Measurements from ENCODE around the gene EIF6.

Gene EIF6

DNA sequence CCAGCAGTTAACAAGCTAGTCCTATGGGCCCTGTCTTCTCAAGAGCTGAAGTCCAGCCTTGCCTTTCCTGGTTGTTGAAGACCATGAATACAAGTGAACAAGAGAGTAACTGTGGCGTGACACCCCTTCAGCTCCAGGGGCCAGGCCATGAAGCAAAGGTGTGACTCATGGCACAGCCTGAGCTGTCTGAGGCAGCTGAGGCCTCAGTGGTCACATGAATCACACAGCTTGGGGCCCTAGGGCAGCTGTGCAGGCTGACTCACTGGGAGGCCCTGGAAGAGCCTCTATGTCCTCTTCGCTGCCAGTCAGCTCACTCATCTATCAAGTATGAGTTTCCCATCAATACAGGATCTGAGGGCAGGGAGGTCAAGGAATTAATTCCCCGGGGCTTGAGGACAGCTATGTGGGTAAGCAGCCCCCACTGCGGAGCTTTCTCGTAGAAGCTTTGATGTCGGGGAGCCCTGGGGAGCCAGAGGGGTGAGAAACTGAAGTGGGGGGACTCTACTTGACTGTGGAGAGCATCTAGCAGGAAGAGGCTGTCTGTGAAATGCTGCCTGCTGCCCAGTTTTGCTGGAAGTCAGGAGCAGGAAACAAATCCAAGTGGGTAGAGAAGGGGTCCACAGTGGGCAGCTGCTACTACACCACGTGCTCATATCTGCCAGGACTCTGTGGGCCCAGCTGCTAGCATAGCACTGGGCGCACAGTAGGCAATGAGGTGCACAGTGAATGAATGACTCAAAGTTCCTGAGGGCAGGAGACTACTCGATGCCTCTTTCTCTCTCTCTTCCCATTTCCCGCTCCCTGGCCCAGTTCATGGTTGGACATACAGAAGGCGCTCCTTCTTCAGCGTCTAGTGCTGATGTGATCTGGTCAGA lies 21.3 kb upstream of the EIF6 start (continued):
- TF ChIP-seq, protein P1, sequence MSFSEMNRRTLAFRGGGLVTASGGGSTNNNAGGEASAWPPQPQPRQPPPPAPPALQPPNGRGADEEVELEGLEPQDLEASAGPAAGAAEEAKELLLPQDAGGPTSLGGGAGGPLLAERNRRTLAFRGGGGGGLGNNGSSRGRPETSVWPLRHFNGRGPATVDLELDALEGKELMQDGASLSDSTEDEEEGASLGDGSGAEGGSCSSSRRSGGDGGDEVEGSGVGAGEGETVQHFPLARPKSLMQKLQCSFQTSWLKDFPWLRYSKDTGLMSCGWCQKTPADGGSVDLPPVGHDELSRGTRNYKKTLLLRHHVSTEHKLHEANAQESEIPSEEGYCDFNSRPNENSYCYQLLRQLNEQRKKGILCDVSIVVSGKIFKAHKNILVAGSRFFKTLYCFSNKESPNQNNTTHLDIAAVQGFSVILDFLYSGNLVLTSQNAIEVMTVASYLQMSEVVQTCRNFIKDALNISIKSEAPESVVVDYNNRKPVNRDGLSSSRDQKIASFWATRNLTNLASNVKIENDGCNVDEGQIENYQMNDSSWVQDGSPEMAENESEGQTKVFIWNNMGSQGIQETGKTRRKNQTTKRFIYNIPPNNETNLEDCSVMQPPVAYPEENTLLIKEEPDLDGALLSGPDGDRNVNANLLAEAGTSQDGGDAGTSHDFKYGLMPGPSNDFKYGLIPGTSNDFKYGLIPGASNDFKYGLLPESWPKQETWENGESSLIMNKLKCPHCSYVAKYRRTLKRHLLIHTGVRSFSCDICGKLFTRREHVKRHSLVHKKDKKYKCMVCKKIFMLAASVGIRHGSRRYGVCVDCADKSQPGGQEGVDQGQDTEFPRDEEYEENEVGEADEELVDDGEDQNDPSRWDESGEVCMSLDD (tag by site-specific recombination; IDR thresholded peaks at IDR 0.05), result no peak; the same call in 1 of the 2 replicates
- TF ChIP-seq GLIS1 (tag by site-specific recombination; IDR thresholded peaks at IDR 0.05), result peak; percentile 83
- TF ChIP-seq ZNF394 (tag by site-specific recombination; IDR thresholded peaks at IDR 0.05; ENCODE audit: borderline replicate concordance), result peak; percentile 75; the same call in 1 of the 2 replicates
- TF ChIP-seq ZNF214 (tag by site-specific recombination; IDR thresholded peaks at IDR 0.05; ENCODE audit: borderline replicate concordance), result no peak
- peak; percentile 74 for TF ChIP-seq ZNF335 (tag by site-specific recombination; conservative IDR thresholded peaks at IDR 0.05)
- TF ChIP-seq, protein P2, sequence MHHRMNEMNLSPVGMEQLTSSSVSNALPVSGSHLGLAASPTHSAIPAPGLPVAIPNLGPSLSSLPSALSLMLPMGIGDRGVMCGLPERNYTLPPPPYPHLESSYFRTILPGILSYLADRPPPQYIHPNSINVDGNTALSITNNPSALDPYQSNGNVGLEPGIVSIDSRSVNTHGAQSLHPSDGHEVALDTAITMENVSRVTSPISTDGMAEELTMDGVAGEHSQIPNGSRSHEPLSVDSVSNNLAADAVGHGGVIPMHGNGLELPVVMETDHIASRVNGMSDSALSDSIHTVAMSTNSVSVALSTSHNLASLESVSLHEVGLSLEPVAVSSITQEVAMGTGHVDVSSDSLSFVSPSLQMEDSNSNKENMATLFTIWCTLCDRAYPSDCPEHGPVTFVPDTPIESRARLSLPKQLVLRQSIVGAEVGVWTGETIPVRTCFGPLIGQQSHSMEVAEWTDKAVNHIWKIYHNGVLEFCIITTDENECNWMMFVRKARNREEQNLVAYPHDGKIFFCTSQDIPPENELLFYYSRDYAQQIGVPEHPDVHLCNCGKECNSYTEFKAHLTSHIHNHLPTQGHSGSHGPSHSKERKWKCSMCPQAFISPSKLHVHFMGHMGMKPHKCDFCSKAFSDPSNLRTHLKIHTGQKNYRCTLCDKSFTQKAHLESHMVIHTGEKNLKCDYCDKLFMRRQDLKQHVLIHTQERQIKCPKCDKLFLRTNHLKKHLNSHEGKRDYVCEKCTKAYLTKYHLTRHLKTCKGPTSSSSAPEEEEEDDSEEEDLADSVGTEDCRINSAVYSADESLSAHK (tag by site-specific recombination; IDR thresholded peaks at IDR 0.05), result no peak
- TF ChIP-seq ZBTB20 (tag by site-specific recombination; IDR thresholded peaks at IDR 0.05), result peak; percentile 61
- peak; percentile 76 for TF ChIP-seq ZBTB48 (tag by site-specific recombination; IDR thresholded peaks at IDR 0.05)
- no peak for TF ChIP-seq ZNF561 (tag by site-specific recombination; IDR thresholded peaks at IDR 0.05; ENCODE audit: borderline replicate concordance)
- no peak for TF ChIP-seq YY2 (tag by site-specific recombination; IDR thresholded peaks at IDR 0.05)
- TF ChIP-seq PBX3 (CRISPR knock-in tag; IDR thresholded peaks at IDR 0.05), result no peak
- TF ChIP-seq EGR2 (tag by site-specific recombination; IDR thresholded peaks at IDR 0.05; ENCODE audit: low read depth), result no peak
- no peak for TF ChIP-seq SCRT2 (tag by site-specific recombination; IDR thresholded peaks at IDR 0.05)
- no peak for TF ChIP-seq MZF1 (tag by site-specific recombination; IDR thresholded peaks at IDR 0.05; ENCODE audit: borderline replicate concordance)
- TF ChIP-seq ZNF391 (tag by site-specific recombination; IDR thresholded peaks at IDR 0.05; ENCODE audit: borderline replicate concordance, low read depth), result no peak
- 0 out of 2 replicates have a peak, but pooled peaks have one; percentile 4 for TF ChIP-seq ZBTB17 (tag by site-specific recombination; IDR thresholded peaks at IDR 0.05)
- no peak for TF ChIP-seq ZNF701 (tag by site-specific recombination; IDR thresholded peaks at IDR 0.05)
- TF ChIP-seq ZNF610 (tag by site-specific recombination; IDR thresholded peaks at IDR 0.05; ENCODE audit: borderline replicate concordance), result no peak
- TF ChIP-seq ZNF791 (tag by site-specific recombination; IDR thresholded peaks at IDR 0.05), result no peak
- TF ChIP-seq KLF10 (tag by site-specific recombination; IDR thresholded peaks at IDR 0.05), result 0 out of 2 replicates have a peak, but pooled peaks have one; percentile 27
- TF ChIP-seq ZNF510 (tag by site-specific recombination; IDR thresholded peaks at IDR 0.05; ENCODE audit: insufficient replicate concordance), result no peak
- peak; percentile 81 for TF ChIP-seq GLIS2 (tag by site-specific recombination; IDR thresholded peaks at IDR 0.05)
- TF ChIP-seq HOXC10 (CRISPR knock-in tag; IDR thresholded peaks at IDR 0.05), result no peak
- no peak for TF ChIP-seq ZNF76 (tag by site-specific recombination; IDR thresholded peaks at IDR 0.05; ENCODE audit: borderline replicate concordance, low read depth)
- TF ChIP-seq HIC1 (tag by site-specific recombination; IDR thresholded peaks at IDR 0.05), result peak; percentile 57
- no peak for TF ChIP-seq ZNF26 (tag by site-specific recombination; IDR thresholded peaks at IDR 0.05)
- 0 out of 2 replicates have a peak, but pooled peaks have one; percentile 18 for TF ChIP-seq ZFP69B (tag by site-specific recombination; IDR thresholded peaks at IDR 0.05)
- TF ChIP-seq FEZF1 (tag by site-specific recombination; IDR thresholded peaks at IDR 0.05), result peak; percentile 90
- peak; percentile 14; the same call in 1 of the 2 replicates for TF ChIP-seq IKZF3 (tag by site-specific recombination; IDR thresholded peaks at IDR 0.05)
- TF ChIP-seq ZIC2 (tag by site-specific recombination; IDR thresholded peaks at IDR 0.05), result peak; percentile 98

All from HEK293 (cell line).